ENCODE data around the gene FOS. TPM values are rescaled to one million over a fixed set of nuclear protein-coding genes. Genes with fewer than 3 reads are reported as not detected.

FOS gene
- total and polyA plus RNA-seq, 2 of the 13 experiments (the other 11 are each of a cell fraction or from before 2014, with no cell fraction given): 15.9 to 24.2 TPM

GRCh38 chr14:75291331-75291730, 12.7 kb downstream of the FOS start (continued):
- TF ChIP-seq, protein P1, sequence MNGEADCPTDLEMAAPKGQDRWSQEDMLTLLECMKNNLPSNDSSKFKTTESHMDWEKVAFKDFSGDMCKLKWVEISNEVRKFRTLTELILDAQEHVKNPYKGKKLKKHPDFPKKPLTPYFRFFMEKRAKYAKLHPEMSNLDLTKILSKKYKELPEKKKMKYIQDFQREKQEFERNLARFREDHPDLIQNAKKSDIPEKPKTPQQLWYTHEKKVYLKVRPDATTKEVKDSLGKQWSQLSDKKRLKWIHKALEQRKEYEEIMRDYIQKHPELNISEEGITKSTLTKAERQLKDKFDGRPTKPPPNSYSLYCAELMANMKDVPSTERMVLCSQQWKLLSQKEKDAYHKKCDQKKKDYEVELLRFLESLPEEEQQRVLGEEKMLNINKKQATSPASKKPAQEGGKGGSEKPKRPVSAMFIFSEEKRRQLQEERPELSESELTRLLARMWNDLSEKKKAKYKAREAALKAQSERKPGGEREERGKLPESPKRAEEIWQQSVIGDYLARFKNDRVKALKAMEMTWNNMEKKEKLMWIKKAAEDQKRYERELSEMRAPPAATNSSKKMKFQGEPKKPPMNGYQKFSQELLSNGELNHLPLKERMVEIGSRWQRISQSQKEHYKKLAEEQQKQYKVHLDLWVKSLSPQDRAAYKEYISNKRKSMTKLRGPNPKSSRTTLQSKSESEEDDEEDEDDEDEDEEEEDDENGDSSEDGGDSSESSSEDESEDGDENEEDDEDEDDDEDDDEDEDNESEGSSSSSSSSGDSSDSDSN (CRISPR knock-in tag; IDR thresholded peaks at IDR 0.05): no peak
- no peak for TF ChIP-seq ZNF788 (CRISPR knock-in tag; IDR thresholded peaks at IDR 0.05; ENCODE audit: borderline replicate concordance)

DNA sequence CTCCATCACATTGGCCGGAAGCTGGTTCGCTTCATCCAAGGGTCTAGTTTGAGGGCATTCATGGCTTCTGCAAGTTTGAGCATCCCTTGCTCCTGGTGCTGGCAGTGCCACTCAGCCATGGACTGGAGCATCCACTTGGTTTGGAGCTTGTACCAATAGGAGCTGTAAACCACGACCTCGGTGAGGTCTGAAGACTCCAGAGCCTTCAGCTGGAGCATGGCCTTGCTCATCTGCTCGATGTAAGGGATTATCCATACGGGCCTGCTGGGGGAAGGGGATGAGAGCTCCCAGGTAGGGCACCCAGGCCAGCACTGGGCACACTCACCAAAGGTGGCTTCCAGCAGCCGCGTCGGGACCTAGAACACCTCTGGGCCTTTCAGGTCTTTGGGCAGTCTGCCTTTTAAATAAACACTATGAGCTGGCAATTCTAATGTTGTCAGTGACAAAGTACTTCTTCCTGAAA, 13.5 kb downstream of the FOS start:
- intact Hi-C loops (cut with micrococcal nuclease; ENCODE audit: unreplicated experiment) (no loop called here), in situ Hi-C loops (cut with HindIII; ENCODE audit: extremely low pct_ligation_motif_present, low pct_unique_long_range_greater_than_20kb) (no loop called here)
- H4K20me1 ChIP-seq (ENCODE audit: insufficient read depth, low read length): no peaks in the 10 kb centered on the region
- CTCF ChIA-PET (ENCODE audit: low intra/inter-chr PET ratio, low total read pairs): no interaction called here
- H3K36me3 ChIP-seq (replicated peaks in 1 of 2; ENCODE audit: control insufficient read depth in 1 of 2, insufficient read depth in 2 of 2, low read length in 2 of 2): no peaks in the 10 kb centered on the region
- TF ChIP-seq ZBTB40 (IDR thresholded peaks at IDR 0.05) (no peak), ZBTB40 (CRISPR knock-in tag; IDR thresholded peaks at IDR 0.05) (no peak), SPEN (CRISPR knock-in tag; IDR thresholded peaks at IDR 0.05; ENCODE audit: low read depth) (no peak)
- DNase-seq (ENCODE audit: low spot score) (no peak), ATAC-seq (no peak), FAIRE-seq (no peak)
- no peak overlapping the region for H3K9ac ChIP-seq (ENCODE audit: insufficient read depth, low read depth, low read length)
- H3K4me3 ChIP-seq (replicated peaks in 1 of 3; ENCODE audit: insufficient read depth in 1 of 3, low read depth in 2 of 3, low read length in 3 of 3): no peak overlapping the region; a peak in 1 of 6 replicates
- no peak overlapping the region for H2AFZ ChIP-seq (ENCODE audit: low read length)
- POLR2A ChIA-PET: interaction anchor here (3.1 kb wide), 1 partner anchor 8 kb away, joined by 17 read pairs; no protein-coding TSS in a partner anchor
- no TSS peak for BruUV-seq (replicated peaks)
- 77% methylated on average over 3 of the region's 9 CpGs for WGBS (ENCODE audit: low lambda C conversion rate)
- H3K27ac ChIP-seq (ENCODE audit: extremely low read length, insufficient read depth, low read length): no peak overlapping the region
- H3K4me1 ChIP-seq (ENCODE audit: insufficient read depth, low read length): peaks cover 62% of the 10 kb centered on the region
- H3K4me2 ChIP-seq (ENCODE audit: low read depth, low read length): no peak overlapping the region
- peaks cover 0 to 1% of the 10 kb centered on the region in 2 experiments; a peak in 1 of 5 replicates for H3K27me3 ChIP-seq (ENCODE audit: control insufficient read depth in 1 of 2, insufficient read depth in 2 of 2, low read length in 2 of 2)
- no peaks in the 10 kb centered on the region for H3K9me3 ChIP-seq (ENCODE audit: low read length)
- no peaks in the 10 kb centered on the region for H3K79me2 ChIP-seq (ENCODE audit: insufficient read depth, low read length)
